HL-60 (cell line): ENCODE results near the gene DPP6.

Source experiments
- DNase-seq, 2 experiments: peaks; one replicate each; pipeline ENCODE4 v3.0.0-alpha.2; 2010 to 2020; ENCODE audit warnings: low read depth in 1 of 2, low spot score in 1 of 2
- H3K27ac ChIP-seq: fragments of 250-450 bp; sonication (Bioruptor Pico); replicated peaks from 2 replicates; pipeline ENCODE4 v1.5.1; 2020; ENCODE audit warnings: mild to moderate bottlenecking, moderate library complexity
- H3K27me3 ChIP-seq: fragments of 250-450 bp; sonication (Bioruptor Pico); 2 replicates; pipeline ENCODE4 v1.5.1; 2021; ENCODE audit warnings: mild to moderate bottlenecking, moderate library complexity; ENCODE audit not compliant: insufficient read depth, poor library complexity, severe bottlenecking
- H3K4me3 ChIP-seq: replicated peaks from 2 replicates; pipeline ENCODE4 v1.5.1; 2011; ENCODE audit warnings: mild to moderate bottlenecking, control low read depth, low read length; ENCODE audit not compliant: insufficient read depth
- CTCF ChIP-seq: IDR thresholded peaks from one replicate; pipeline ENCODE4 v1.5.1; 2011; ENCODE audit warnings: low read length, control low read depth, inconsistent platforms; ENCODE audit not compliant: insufficient read depth
- GABPA ChIP-seq: IDR thresholded peaks from 2 replicates; pipeline ENCODE4 v1.6.1; 2012; ENCODE audit warnings: low read depth
- POLR2AphosphoS5 ChIP-seq: IDR thresholded peaks from 2 replicates; pipeline ENCODE4 v1.6.1; 2012; ENCODE audit warnings: low read depth
- SPI1 ChIP-seq: IDR thresholded peaks from 2 replicates; pipeline ENCODE4 v1.6.1; 2012; ENCODE audit warnings: low read depth, mild to moderate bottlenecking, borderline replicate concordance
- TF ChIP-seq, protein P1 (sequence below): IDR thresholded peaks from 2 replicates; pipeline ENCODE4 v1.6.1; 2012; ENCODE audit warnings: low read depth; ENCODE audit not compliant: insufficient replicate concordance

The DPP6 gene

DNA sequence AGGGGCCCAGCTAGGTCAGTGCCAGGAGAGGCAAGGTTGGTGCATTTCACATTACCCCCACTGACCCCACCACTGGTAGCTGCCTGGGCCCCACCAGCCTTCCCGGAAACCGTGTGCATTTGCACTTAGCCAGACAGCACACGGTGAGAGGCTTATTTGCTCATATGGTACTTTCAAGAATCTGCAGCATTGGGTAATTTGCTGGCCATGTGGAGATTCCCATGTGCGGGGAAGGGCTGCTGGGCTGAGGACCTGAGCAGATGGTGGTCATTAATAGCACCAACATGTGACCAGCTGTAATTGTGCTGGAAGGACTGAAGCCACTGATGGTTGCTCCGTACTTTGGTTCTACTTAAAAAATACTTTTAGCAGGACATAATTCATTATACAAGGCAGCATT, 323.8 kb downstream of the DPP6 start:
- no peak for DNase-seq
- H3K4me3 ChIP-seq, result no peak overlapping the region
- H3K27ac ChIP-seq, result no peak overlapping the region
- no peak for TF ChIP-seq GABPA
- TF ChIP-seq SPI1, result no peak
- TF ChIP-seq POLR2AphosphoS5, result no peak
- TF ChIP-seq CTCF, result no peak
- TF ChIP-seq, protein P1, sequence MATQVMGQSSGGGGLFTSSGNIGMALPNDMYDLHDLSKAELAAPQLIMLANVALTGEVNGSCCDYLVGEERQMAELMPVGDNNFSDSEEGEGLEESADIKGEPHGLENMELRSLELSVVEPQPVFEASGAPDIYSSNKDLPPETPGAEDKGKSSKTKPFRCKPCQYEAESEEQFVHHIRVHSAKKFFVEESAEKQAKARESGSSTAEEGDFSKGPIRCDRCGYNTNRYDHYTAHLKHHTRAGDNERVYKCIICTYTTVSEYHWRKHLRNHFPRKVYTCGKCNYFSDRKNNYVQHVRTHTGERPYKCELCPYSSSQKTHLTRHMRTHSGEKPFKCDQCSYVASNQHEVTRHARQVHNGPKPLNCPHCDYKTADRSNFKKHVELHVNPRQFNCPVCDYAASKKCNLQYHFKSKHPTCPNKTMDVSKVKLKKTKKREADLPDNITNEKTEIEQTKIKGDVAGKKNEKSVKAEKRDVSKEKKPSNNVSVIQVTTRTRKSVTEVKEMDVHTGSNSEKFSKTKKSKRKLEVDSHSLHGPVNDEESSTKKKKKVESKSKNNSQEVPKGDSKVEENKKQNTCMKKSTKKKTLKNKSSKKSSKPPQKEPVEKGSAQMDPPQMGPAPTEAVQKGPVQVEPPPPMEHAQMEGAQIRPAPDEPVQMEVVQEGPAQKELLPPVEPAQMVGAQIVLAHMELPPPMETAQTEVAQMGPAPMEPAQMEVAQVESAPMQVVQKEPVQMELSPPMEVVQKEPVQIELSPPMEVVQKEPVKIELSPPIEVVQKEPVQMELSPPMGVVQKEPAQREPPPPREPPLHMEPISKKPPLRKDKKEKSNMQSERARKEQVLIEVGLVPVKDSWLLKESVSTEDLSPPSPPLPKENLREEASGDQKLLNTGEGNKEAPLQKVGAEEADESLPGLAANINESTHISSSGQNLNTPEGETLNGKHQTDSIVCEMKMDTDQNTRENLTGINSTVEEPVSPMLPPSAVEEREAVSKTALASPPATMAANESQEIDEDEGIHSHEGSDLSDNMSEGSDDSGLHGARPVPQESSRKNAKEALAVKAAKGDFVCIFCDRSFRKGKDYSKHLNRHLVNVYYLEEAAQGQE, result no peak
- no peaks in the 10 kb centered on the region for H3K27me3 ChIP-seq

- Histone ChIP-seq H3K4me3 (no peak overlapping the region), H3K27ac (no peak overlapping the region), H3K27me3 (no peaks in the 10 kb centered on the region)
- no peak for TF ChIP-seq GABPA
- no peak for TF ChIP-seq SPI1
- no peak for TF ChIP-seq CTCF
- TF ChIP-seq, protein P1, result no peak
- TF ChIP-seq POLR2AphosphoS5, result no peak
- no peak for DNase-seq
These were observed 328.6 kb downstream of the DPP6 start for GRCh38 chr7:154380771-154381170.

DNA sequence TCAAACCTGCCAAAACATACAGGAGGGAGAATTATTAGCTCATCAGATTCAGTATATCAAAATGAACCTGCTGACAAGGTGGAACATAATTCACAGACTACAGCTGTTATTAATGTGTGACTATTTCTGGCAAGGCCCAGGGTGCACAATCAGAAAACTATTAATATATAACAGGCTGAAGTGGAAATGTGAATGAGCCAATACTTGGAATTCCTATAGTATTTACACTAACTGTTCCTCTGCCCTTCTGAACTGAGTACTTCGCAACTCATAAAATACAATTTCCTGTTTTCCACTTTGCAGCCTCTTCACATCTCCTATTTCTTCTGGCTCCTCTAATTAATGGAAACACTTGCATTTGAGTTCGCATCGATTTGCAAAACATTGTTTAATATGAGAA, 330.8 kb downstream of the DPP6 start:
- H3K27ac ChIP-seq, result no peak overlapping the region
- TF ChIP-seq, protein P1, result no peak
- TF ChIP-seq SPI1 (no peak), POLR2AphosphoS5 (no peak), CTCF (no peak), GABPA (no peak)
- H3K4me3 ChIP-seq, result no peak overlapping the region
- no peaks in the 10 kb centered on the region for H3K27me3 ChIP-seq
- no peak for DNase-seq
